K562 (cell line): Measurements from ENCODE around the gene LAMA3. TPM values are rescaled to one million over a fixed set of nuclear protein-coding genes. Genes with fewer than 3 reads are reported as not detected.

ENCODE experiments used
- HNRNPK ChIP-seq: fragments of 200-400 bp; formaldehyde crosslinking; IDR thresholded peaks from one replicate; pipeline ENCODE4 v1.6.1; 2018; ENCODE audit warnings: mild to moderate bottlenecking, low read depth, low read length; ENCODE audit not compliant: poor library complexity, severe bottlenecking
- NR0B1 ChIP-seq: fragments of 450-650 bp; IDR thresholded peaks from one replicate; pipeline ENCODE4 v1.6.1; 2018; ENCODE audit warnings: mild to moderate bottlenecking, moderate library complexity; ENCODE audit not compliant: partially characterized antibody
- POLR2G ChIP-seq: fragments of 200-400 bp; formaldehyde crosslinking; IDR thresholded peaks from 2 replicates; pipeline ENCODE4 v1.6.1; 2017; ENCODE audit warnings: low read depth, mild to moderate bottlenecking, antibody characterized with exemption, low read length, moderate library complexity
- TBP ChIP-seq: optimal IDR thresholded peaks from 2 replicates; pipeline ENCODE3; 2011; ENCODE audit warnings: low read depth, low read length, improper control_type of control experiment
- ZNF184 ChIP-seq: sonication (generic); formaldehyde crosslinking; IDR thresholded peaks from 2 replicates; pipeline ENCODE4 v1.5.0; 2020; ENCODE audit warnings: missing genetic modification reagents
- ZNF41 ChIP-seq: fragments of 250-450 bp; sonication (Bioruptor Pico); conservative IDR thresholded peaks from 2 replicates; pipeline ENCODE4 v1.4.0; 2020; ENCODE audit warnings: mild to moderate bottlenecking
- ZNF592 ChIP-seq: fragments of 450-650 bp; IDR thresholded peaks from 2 replicates; pipeline ENCODE4 v1.6.1; 2017; ENCODE audit warnings: antibody characterized with exemption, mild to moderate bottlenecking
- polyA plus RNA-seq, 8 experiments: library from polyadenylated mRNA; depleted of rRNA in 4 of 8; stranded (reverse) in 5 of 8; unstranded in 3 of 8; fragments of >200 nt; fragmentation: Nextera tagmentation in 2 of 8; fragmentation: Illumina TruSeq in 1 of 8; extraction: Ambion mirVana in 2 of 8; extraction: Trizol in 1 of 8; gene quantifications; 2 replicates each; pipeline versions ENCODE4 v1.2.1 to v1.2.3, GENCODE V29; 2011 to 2014; ENCODE audit warnings: inconsistent platforms in 1 of 8, missing spikeins in 1 of 8
- total RNA-seq, 7 experiments: library from RNA; depleted of rRNA in 6 of 7; stranded (reverse); fragments of >200 nt in 6 of 7; fragmentation: Illumina TruSeq in 2 of 7; extraction: Trizol in 2 of 7; gene quantifications; 2 replicates each; pipeline versions ENCODE4 v1.2.1 to v1.2.3, GENCODE V29; 2011 to 2021; ENCODE audit warnings: low replicate concordance in 1 of 7

The LAMA3 gene
- total and polyA plus RNA-seq, 9 of the 15 experiments (the other 6 are each of a cell fraction or from before 2014, with no cell fraction given) = 0.07 TPM; not detected in 8

GRCh38 chr18:23701017-23701416 lies 11.8 kb downstream of the LAMA3 start (continued):
- TF ChIP-seq HNRNPK (no peak), TBP (no peak), POLR2G (no peak), ZNF41 (CRISPR knock-in tag) (no peak), ZNF184 (CRISPR knock-in tag) (no peak), ZNF592 (no peak), NR0B1 (no peak)
